ENCODE data around the gene APOL5.

APOL5 gene

GRCh38 chr22:35775339-35775738 is 57.7 kb downstream of the APOL5 start:
- Histone ChIP-seq H3K79me2 (ENCODE audit: insufficient read depth, low read length) (no peaks in the 10 kb centered on the region), H3K9me3 (ENCODE audit: insufficient read depth, low read length) (no peaks in the 10 kb centered on the region), H3K9me2 (replicated peaks; ENCODE audit: insufficient read depth, low read length) (no peaks in the 10 kb centered on the region), H3K27me3 (ENCODE audit: low read length) (no peaks in the 10 kb centered on the region), H2AFZ (ENCODE audit: low read depth, low read length, severe bottlenecking) (no peak overlapping the region), H3K9ac (ENCODE audit: low read length) (no peak overlapping the region), H3F3A (ENCODE audit: insufficient read depth) (no peaks in the 10 kb centered on the region), H3K4me2 (ENCODE audit: low read depth, low read length, poor library complexity, severe bottlenecking) (no peak overlapping the region), H3K27ac (ENCODE audit: low read depth, low read length) (no peak overlapping the region), H3K4me3 (ENCODE audit: insufficient read depth, low read length, poor library complexity, severe bottlenecking) (no peak overlapping the region), H4K20me1 (ENCODE audit: low read depth, low read length) (no peaks in the 10 kb centered on the region), H3K36me3 (ENCODE audit: low read length) (0 out of 2 replicates have a peak, but pooled peaks cover 2% of the 10 kb centered on the region)
- TF ChIP-seq CTCF (IDR thresholded peaks at IDR 0.05; ENCODE audit: insufficient read depth, low read length, poor library complexity, severe bottlenecking) (no peak), EZH2phosphoT487 (conservative IDR thresholded peaks at IDR 0.05; ENCODE audit: low read length) (no peak)

- no peaks in the 10 kb centered on the region for H4K20me1 ChIP-seq (ENCODE audit: low read depth, low read length)
- no peaks in the 10 kb centered on the region for H3K9me3 ChIP-seq (ENCODE audit: insufficient read depth, low read length)
- H3K4me2 ChIP-seq (ENCODE audit: low read depth, low read length, poor library complexity, severe bottlenecking): no peak overlapping the region
- H3F3A ChIP-seq (ENCODE audit: insufficient read depth): no peaks in the 10 kb centered on the region
- no peak overlapping the region for H3K27ac ChIP-seq (ENCODE audit: low read depth, low read length)
- 0 out of 2 replicates have a peak, but pooled peaks cover 2% of the 10 kb centered on the region for H3K36me3 ChIP-seq (ENCODE audit: low read length)
- no peaks in the 10 kb centered on the region for H3K79me2 ChIP-seq (ENCODE audit: insufficient read depth, low read length)
- H3K4me3 ChIP-seq (ENCODE audit: insufficient read depth, low read length, poor library complexity, severe bottlenecking): no peak overlapping the region
- no peak for TF ChIP-seq EZH2phosphoT487 (conservative IDR thresholded peaks at IDR 0.05; ENCODE audit: low read length)
- TF ChIP-seq CTCF (IDR thresholded peaks at IDR 0.05; ENCODE audit: insufficient read depth, low read length, poor library complexity, severe bottlenecking): no peak
- no peaks in the 10 kb centered on the region for H3K27me3 ChIP-seq (ENCODE audit: low read length)
- no peak overlapping the region for H3K9ac ChIP-seq (ENCODE audit: low read length)
- no peak overlapping the region for H2AFZ ChIP-seq (ENCODE audit: low read depth, low read length, severe bottlenecking)
- H3K9me2 ChIP-seq (replicated peaks; ENCODE audit: insufficient read depth, low read length): no peaks in the 10 kb centered on the region
Observed at GRCh38 chr22:35777335-35777975, 59.8 kb downstream of the APOL5 start.

Data from SU-DHL-6 (cell line).